Vagina (tissue), 2 donors: ENCODE results near the gene CBLB. TPM values are rescaled to one million over a fixed set of nuclear protein-coding genes. Genes with fewer than 3 reads are reported as not detected.

Experiments
- DNase-seq, 2 donors: peaks; one replicate each; pipeline ENCODE4 v3.0.0-alpha.2; 2017; ENCODE audit errors: extremely low spot score in 2 of 2
- H3K27ac ChIP-seq: fragments of 200-600 bp; sonication (generic); one replicate; pipeline ENCODE4 v1.5.1; 2019
- H3K27me3 ChIP-seq: fragments of 200-600 bp; sonication (generic); one replicate; pipeline ENCODE4 v1.5.1; 2019
- H3K36me3 ChIP-seq, 2 donors: fragments of 200-600 bp; sonication (generic); one replicate each; pipeline ENCODE4 v1.5.1; 2017 to 2019
- H3K4me1 ChIP-seq: fragments of 200-600 bp; sonication (generic); one replicate; pipeline ENCODE4 v1.5.1; 2019
- H3K4me3 ChIP-seq, 2 donors: fragments of 200-600 bp; sonication (generic); 1 replicate in 1 of 2; 2 replicates in 1 of 2; pipeline ENCODE4 v1.5.1; 2016 to 2019
- H3K9me3 ChIP-seq: fragments of 200-600 bp; sonication (generic); one replicate; pipeline ENCODE4 v1.5.1; 2019
- POLR2A ChIP-seq, 2 donors: fragments of 450-650 bp; IDR thresholded peaks; one replicate each; pipeline ENCODE4 v1.6.1; 2017; ENCODE audit warnings: antibody characterized with exemption in 2 of 2, mild to moderate bottlenecking in 2 of 2, moderate library complexity in 2 of 2
- POLR2AphosphoS5 ChIP-seq, 2 donors: sonication (generic); formaldehyde crosslinking; IDR thresholded peaks; one replicate each; pipeline ENCODE4 v1.9.0; 2017; ENCODE audit warnings: antibody characterized with exemption in 2 of 2, mild to moderate bottlenecking in 2 of 2, low read depth in 1 of 2; ENCODE audit not compliant: insufficient read depth in 1 of 2
- intact Hi-C: fragments of 100-400 bp; cut with DNase I; formaldehyde crosslinking; loops from one replicate; pipeline ENCODE4 v1.15.1; 2023
- total RNA-seq: library from RNA; depleted of rRNA; stranded (reverse); fragments of >200 nt; gene quantifications from one replicate; pipeline ENCODE4 v1.2.3, GENCODE V29; 2016
- TF ChIP-seq, protein P1 (sequence below), 3 experiments: fragments of 450-650 bp in 2 of 3; fragments of 200-600 bp in 1 of 3; sonication (generic) in 1 of 3; IDR thresholded peaks; one replicate each; pipeline ENCODE4 v1.5.1; 2017 to 2019; ENCODE audit warnings: antibody characterized with exemption in 3 of 3, mild to moderate bottlenecking in 2 of 3, moderate library complexity in 2 of 3

The CBLB gene
- total RNA-seq, 1 donor from 2014 or later: 58.4 TPM

- Histone ChIP-seq H3K27me3 (no peaks in the 10 kb centered on the region), H3K4me1 (no peaks in the 10 kb centered on the region), H3K27ac (no peak overlapping the region), H3K4me3 (no peak overlapping the region), H3K9me3 (no peaks in the 10 kb centered on the region), H3K36me3 (no peaks in the 10 kb centered on the region)
- no peak for DNase-seq
- TF ChIP-seq, protein P1, sequence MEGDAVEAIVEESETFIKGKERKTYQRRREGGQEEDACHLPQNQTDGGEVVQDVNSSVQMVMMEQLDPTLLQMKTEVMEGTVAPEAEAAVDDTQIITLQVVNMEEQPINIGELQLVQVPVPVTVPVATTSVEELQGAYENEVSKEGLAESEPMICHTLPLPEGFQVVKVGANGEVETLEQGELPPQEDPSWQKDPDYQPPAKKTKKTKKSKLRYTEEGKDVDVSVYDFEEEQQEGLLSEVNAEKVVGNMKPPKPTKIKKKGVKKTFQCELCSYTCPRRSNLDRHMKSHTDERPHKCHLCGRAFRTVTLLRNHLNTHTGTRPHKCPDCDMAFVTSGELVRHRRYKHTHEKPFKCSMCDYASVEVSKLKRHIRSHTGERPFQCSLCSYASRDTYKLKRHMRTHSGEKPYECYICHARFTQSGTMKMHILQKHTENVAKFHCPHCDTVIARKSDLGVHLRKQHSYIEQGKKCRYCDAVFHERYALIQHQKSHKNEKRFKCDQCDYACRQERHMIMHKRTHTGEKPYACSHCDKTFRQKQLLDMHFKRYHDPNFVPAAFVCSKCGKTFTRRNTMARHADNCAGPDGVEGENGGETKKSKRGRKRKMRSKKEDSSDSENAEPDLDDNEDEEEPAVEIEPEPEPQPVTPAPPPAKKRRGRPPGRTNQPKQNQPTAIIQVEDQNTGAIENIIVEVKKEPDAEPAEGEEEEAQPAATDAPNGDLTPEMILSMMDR (IDR thresholded peaks at IDR 0.05): no peak
- TF ChIP-seq POLR2AphosphoS5 (IDR thresholded peaks at IDR 0.05; ENCODE audit: insufficient read depth in 1 of 2, low read depth in 1 of 2) (no peak), POLR2A (IDR thresholded peaks at IDR 0.05) (no peak)
- intact Hi-C loops: no loop called here
Measured at GRCh38 chr3:105634708-105635107, 234.1 kb downstream of the CBLB start.

DNA sequence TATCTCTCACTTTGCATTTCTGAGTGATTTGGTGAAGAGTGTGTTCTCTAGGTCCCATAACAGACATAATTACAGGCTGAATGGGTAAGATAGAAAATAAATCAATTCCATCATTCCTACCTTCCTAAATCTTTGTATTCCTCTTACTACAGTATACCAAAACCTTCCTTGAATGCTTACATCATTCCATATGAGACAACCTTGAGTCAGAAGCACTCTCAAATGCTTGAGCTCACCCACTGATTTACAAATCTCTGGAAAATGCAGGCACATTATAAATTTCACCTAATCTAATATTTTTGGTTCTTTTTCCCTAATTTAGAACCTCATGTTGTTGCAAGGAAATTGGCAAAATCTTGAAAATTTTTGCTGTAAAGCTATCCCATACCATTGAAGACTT is 239.1 kb downstream of the CBLB start:
- Histone ChIP-seq H3K27me3 (no peaks in the 10 kb centered on the region), H3K4me1 (no peaks in the 10 kb centered on the region), H3K9me3 (no peaks in the 10 kb centered on the region), H3K4me3 (no peak overlapping the region), H3K27ac (no peak overlapping the region), H3K36me3 (no peaks in the 10 kb centered on the region)
- intact Hi-C loops: no loop called here
- TF ChIP-seq POLR2A (IDR thresholded peaks at IDR 0.05) (no peak), POLR2AphosphoS5 (IDR thresholded peaks at IDR 0.05; ENCODE audit: insufficient read depth in 1 of 2, low read depth in 1 of 2) (no peak)
- TF ChIP-seq, protein P1 (IDR thresholded peaks at IDR 0.05): no peak
- no peak for DNase-seq

GRCh38 chr3:105626739-105627138 is 242.1 kb downstream of the CBLB start:
- Histone ChIP-seq H3K9me3 (no peaks in the 10 kb centered on the region), H3K4me3 (no peak overlapping the region), H3K27me3 (no peaks in the 10 kb centered on the region), H3K4me1 (no peaks in the 10 kb centered on the region), H3K36me3 (no peaks in the 10 kb centered on the region), H3K27ac (no peak overlapping the region)
- no peak for DNase-seq
- no peak for TF ChIP-seq POLR2AphosphoS5 (IDR thresholded peaks at IDR 0.05; ENCODE audit: insufficient read depth in 1 of 2, low read depth in 1 of 2)
- no peak for TF ChIP-seq POLR2A (IDR thresholded peaks at IDR 0.05)
- TF ChIP-seq, protein P1 (IDR thresholded peaks at IDR 0.05): no peak
- intact Hi-C loops: no loop called here

DNA sequence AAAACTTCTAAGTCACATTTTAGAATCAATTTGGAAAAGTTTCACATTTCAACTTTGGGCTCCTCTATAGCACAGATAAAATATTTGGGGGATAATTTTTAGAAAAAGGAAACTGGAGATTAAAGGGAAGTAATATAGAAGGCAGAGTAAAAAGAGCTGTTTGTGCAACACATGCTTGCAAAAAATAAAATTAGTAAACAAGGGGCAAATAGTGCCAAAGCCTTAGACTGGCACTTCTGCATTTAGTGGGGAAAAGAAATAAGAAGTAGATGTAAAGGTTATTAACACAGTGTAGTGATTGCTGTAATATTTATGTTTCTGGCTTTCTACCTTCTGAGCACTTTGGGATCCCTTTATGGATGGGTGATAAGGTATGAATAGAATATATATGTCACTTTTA is 246.6 kb downstream of the CBLB start:
- Histone ChIP-seq H3K4me3 (no peak overlapping the region), H3K27ac (no peak overlapping the region), H3K4me1 (no peaks in the 10 kb centered on the region), H3K27me3 (no peaks in the 10 kb centered on the region), H3K36me3 (no peaks in the 10 kb centered on the region), H3K9me3 (no peaks in the 10 kb centered on the region)
- intact Hi-C loops: no loop called here
- no peak for DNase-seq
- TF ChIP-seq POLR2A (IDR thresholded peaks at IDR 0.05) (no peak), POLR2AphosphoS5 (IDR thresholded peaks at IDR 0.05; ENCODE audit: insufficient read depth in 1 of 2, low read depth in 1 of 2) (no peak)
- TF ChIP-seq, protein P1 (IDR thresholded peaks at IDR 0.05): no peak

- intact Hi-C loops: no loop called here
- H3K4me1 ChIP-seq: no peaks in the 10 kb centered on the region
- no peaks in the 10 kb centered on the region for H3K36me3 ChIP-seq
- no peak for DNase-seq
- no peak overlapping the region for H3K27ac ChIP-seq
- no peak for TF ChIP-seq POLR2AphosphoS5 (IDR thresholded peaks at IDR 0.05; ENCODE audit: insufficient read depth in 1 of 2, low read depth in 1 of 2)
- no peak for TF ChIP-seq POLR2A (IDR thresholded peaks at IDR 0.05)
- TF ChIP-seq, protein P1 (IDR thresholded peaks at IDR 0.05): no peak
- no peaks in the 10 kb centered on the region for H3K9me3 ChIP-seq
- H3K4me3 ChIP-seq: no peak overlapping the region
- no peaks in the 10 kb centered on the region for H3K27me3 ChIP-seq
Measured at GRCh38 chr3:105620236-105620635, 248.6 kb downstream of the CBLB start.
